ENCODE results near the gene ACBD6. TPM values are rescaled to one million over a fixed set of nuclear protein-coding genes. Genes with fewer than 3 reads are reported as not detected.

The ACBD6 gene
- total and polyA plus RNA-seq, 2 donors (not counting 1 experiment from before 2014, with no cell fraction given): 52.9 to 80.9 TPM

DNA sequence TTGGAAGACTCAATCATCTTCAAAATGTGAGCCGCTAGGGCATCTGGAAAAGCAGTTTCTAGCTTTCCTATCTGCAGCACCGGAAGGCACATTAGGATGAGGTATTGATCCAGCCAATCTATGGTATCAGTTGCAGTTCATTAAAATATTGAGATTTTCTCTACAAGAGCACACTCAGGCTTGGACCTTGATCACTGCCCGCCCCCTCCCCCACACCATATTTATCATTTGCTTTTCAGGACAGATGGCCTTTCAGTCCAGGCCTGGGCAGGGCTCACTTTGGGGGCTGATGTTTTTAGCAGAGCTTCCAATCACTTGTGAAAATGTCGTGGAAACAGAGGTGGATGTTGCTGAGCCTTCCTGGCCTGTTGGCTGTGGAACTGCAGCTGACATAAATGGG lies 254.8 kb downstream of the ACBD6 start:
- CTCF ChIA-PET: no interaction called here
- WGBS (ENCODE audit: insufficient coverage): 97% methylated on average over 2 of the region's 4 CpGs
- H3K27me3 Mint-ChIP-seq: peaks cover 41% of the 10 kb centered on the region
- no peak overlapping the region for H3K4me2 ChIP-seq (replicated peaks; ENCODE audit: low read depth, low read length, poor library complexity, severe bottlenecking)
- H3K27ac Mint-ChIP-seq: no peak overlapping the region
- no peaks in the 10 kb centered on the region for H3K79me2 ChIP-seq (ENCODE audit: control insufficient read depth, insufficient read depth, low read length)
- no peaks in the 10 kb centered on the region for H3K4me1 ChIP-seq (ENCODE audit: control insufficient read depth in 2 of 2, insufficient read depth in 2 of 2, low read length in 2 of 2)
- H3K4me1 Mint-ChIP-seq: no peaks in the 10 kb centered on the region
- H4K20me1 ChIP-seq (ENCODE audit: control insufficient read depth, insufficient read depth, low read length, poor library complexity, severe bottlenecking): no peaks in the 10 kb centered on the region
- H3K4me3 ChIP-seq (ENCODE audit: control extremely low read depth in 1 of 5, extremely low read depth in 1 of 5, insufficient read depth in 1 of 5, low read depth in 2 of 5, low read length in 4 of 5): no peak overlapping the region
- TF ChIP-seq EZH2 (IDR thresholded peaks at IDR 0.05; ENCODE audit: borderline replicate concordance, insufficient read depth, low read depth, low read length, poor library complexity, severe bottlenecking): no peak
- no peak for TF ChIP-seq CTCF (IDR thresholded peaks at IDR 0.05)
- H2AFZ ChIP-seq (ENCODE audit: insufficient read depth, low read depth, low read length, poor library complexity, severe bottlenecking): no peak overlapping the region
- peaks cover 0 to 30% (median 2%) of the 10 kb centered on the region in 4 experiments for H3K27me3 ChIP-seq (replicated peaks in 1 of 4; ENCODE audit: control extremely low read depth in 1 of 4, control insufficient read depth in 3 of 4, insufficient read depth in 4 of 4, low read length in 3 of 4)
- POLR2A ChIA-PET: no interaction called here
- H3K27ac ChIP-seq (ENCODE audit: low read length in 2 of 2): no peak overlapping the region
- ATAC-seq (ENCODE audit: low read depth): no peak
- no peaks in the 10 kb centered on the region for H3K9me3 Mint-ChIP-seq (ENCODE audit: insufficient read depth)
- no peak for DNase-seq
- H3K9me3 ChIP-seq (ENCODE audit: control extremely low read depth in 1 of 3, control insufficient read depth in 2 of 3, insufficient read depth in 1 of 3, low read length in 2 of 3): no peaks in the 10 kb centered on the region
- intact Hi-C loops (cut with micrococcal nuclease): no loop called here
- H3K9ac ChIP-seq (ENCODE audit: low read length): no peak overlapping the region
- no peaks in the 10 kb centered on the region for H3K36me3 ChIP-seq (replicated peaks in 1 of 2; ENCODE audit: control extremely low read depth in 1 of 2, control insufficient read depth in 1 of 2, extremely low read depth in 1 of 2, insufficient read depth in 2 of 2, low read length in 1 of 2)
- H3K4me3 Mint-ChIP-seq: no peak overlapping the region

DNA sequence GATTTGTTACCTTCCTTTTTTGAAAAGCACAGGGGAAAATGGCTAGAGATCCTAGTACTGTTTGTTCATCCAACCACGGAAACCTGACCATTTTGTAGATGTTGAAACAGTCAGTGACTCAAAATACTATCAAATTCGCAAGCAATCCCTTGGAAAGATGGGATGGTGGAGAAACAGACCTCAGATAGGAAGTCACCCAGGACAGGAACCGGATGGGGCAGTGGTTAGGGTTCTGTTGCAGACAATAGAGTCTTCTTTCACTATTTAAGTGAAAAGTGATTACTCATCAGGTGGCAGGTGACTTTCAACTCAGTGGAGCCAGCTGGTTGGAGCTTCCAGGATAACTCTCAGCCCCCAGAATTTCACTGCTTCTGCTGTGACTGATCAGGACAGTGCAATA lies 255.3 kb downstream of the ACBD6 start:
- peaks cover 43% of the 10 kb centered on the region for H3K27me3 Mint-ChIP-seq
- Histone ChIP-seq H3K79me2 (ENCODE audit: control insufficient read depth, insufficient read depth, low read length) (no peaks in the 10 kb centered on the region), H3K9me3 (ENCODE audit: control extremely low read depth in 1 of 3, control insufficient read depth in 2 of 3, insufficient read depth in 1 of 3, low read length in 2 of 3) (no peaks in the 10 kb centered on the region), H3K36me3 (replicated peaks in 1 of 2; ENCODE audit: control extremely low read depth in 1 of 2, control insufficient read depth in 1 of 2, extremely low read depth in 1 of 2, insufficient read depth in 2 of 2, low read length in 1 of 2) (no peaks in the 10 kb centered on the region), H3K4me1 (ENCODE audit: control insufficient read depth in 2 of 2, insufficient read depth in 2 of 2, low read length in 2 of 2) (no peaks in the 10 kb centered on the region), H3K27me3 (replicated peaks in 1 of 4; ENCODE audit: control extremely low read depth in 1 of 4, control insufficient read depth in 3 of 4, insufficient read depth in 4 of 4, low read length in 3 of 4) (peaks cover 0 to 27% (median 4%) of the 10 kb centered on the region in 4 experiments), H3K4me2 (replicated peaks; ENCODE audit: low read depth, low read length, poor library complexity, severe bottlenecking) (no peak overlapping the region), H3K27ac (ENCODE audit: low read length in 2 of 2) (no peak overlapping the region), H4K20me1 (ENCODE audit: control insufficient read depth, insufficient read depth, low read length, poor library complexity, severe bottlenecking) (no peaks in the 10 kb centered on the region), H3K4me3 (ENCODE audit: control extremely low read depth in 1 of 5, extremely low read depth in 1 of 5, insufficient read depth in 1 of 5, low read depth in 2 of 5, low read length in 4 of 5) (no peak overlapping the region), H2AFZ (ENCODE audit: insufficient read depth, low read depth, low read length, poor library complexity, severe bottlenecking) (no peak overlapping the region), H3K9ac (ENCODE audit: low read length) (no peak overlapping the region)
- ChIA-PET CTCF (no interaction called here), POLR2A (no interaction called here)
- no peaks in the 10 kb centered on the region for H3K4me1 Mint-ChIP-seq
- H3K27ac Mint-ChIP-seq: no peak overlapping the region
- H3K9me3 Mint-ChIP-seq (ENCODE audit: insufficient read depth): no peaks in the 10 kb centered on the region
- no peak overlapping the region for H3K4me3 Mint-ChIP-seq
- ATAC-seq (ENCODE audit: low read depth): no peak
- 83% methylated on average over 2 of the region's 3 CpGs for WGBS (ENCODE audit: insufficient coverage)
- TF ChIP-seq CTCF (IDR thresholded peaks at IDR 0.05) (no peak), EZH2 (IDR thresholded peaks at IDR 0.05; ENCODE audit: borderline replicate concordance, insufficient read depth, low read depth, low read length, poor library complexity, severe bottlenecking) (no peak)
- intact Hi-C loops (cut with micrococcal nuclease): no loop called here
- DNase-seq: no peak

Measured in B cell (primary cell).